H9 (cell line): ENCODE results near the gene PTPRN2. TPM values are rescaled to one million over a fixed set of nuclear protein-coding genes. Genes with fewer than 3 reads are reported as not detected.

ENCODE experiments used
- DNase-seq: peaks from one replicate; pipeline ENCODE4 v3.0.0-alpha.2; 2017
- H2AFZ ChIP-seq: one replicate; pipeline ENCODE4 v1.6.1; 2013; ENCODE audit warnings: mild to moderate bottlenecking, low read length, control low read depth, moderate library complexity
- H2AK5ac ChIP-seq: 2 replicates; pipeline ENCODE4 v1.6.1; 2013; ENCODE audit warnings: low read length, control low read depth, mixed read lengths; ENCODE audit not compliant: insufficient read length
- H2BK120ac ChIP-seq: one replicate; pipeline ENCODE4 v1.6.1; 2013; ENCODE audit warnings: low read depth, mild to moderate bottlenecking, low read length, control low read depth, inconsistent platforms; ENCODE audit not compliant: poor library complexity, severe bottlenecking
- H2BK12ac ChIP-seq: 2 replicates; pipeline ENCODE4 v1.6.1; 2013; ENCODE audit warnings: low read length, control low read depth, mixed read lengths, low read depth; ENCODE audit not compliant: insufficient read length
- H2BK15ac ChIP-seq: 2 replicates; pipeline ENCODE4 v1.6.1; 2013; ENCODE audit warnings: low read depth, low read length, control low read depth
- H2BK20ac ChIP-seq: one replicate; pipeline ENCODE4 v1.6.1; 2013; ENCODE audit warnings: low read depth, mild to moderate bottlenecking, low read length, control low read depth, inconsistent platforms; ENCODE audit not compliant: poor library complexity, severe bottlenecking
- H2BK5ac ChIP-seq: 2 replicates; pipeline ENCODE4 v1.6.1; 2013; ENCODE audit warnings: low read length, control low read depth, mixed read lengths; ENCODE audit not compliant: insufficient read length
- H3K14ac ChIP-seq: 2 replicates; pipeline ENCODE4 v1.6.1; 2013; ENCODE audit warnings: low read length, control low read depth; ENCODE audit not compliant: insufficient read depth
- H3K18ac ChIP-seq: 2 replicates; pipeline ENCODE4 v1.6.1; 2013; ENCODE audit warnings: low read depth, mild to moderate bottlenecking, mixed read lengths, low read length, control low read depth; ENCODE audit not compliant: insufficient read length
- H3K23ac ChIP-seq: 2 replicates; pipeline ENCODE4 v1.6.1; 2013; ENCODE audit warnings: low read length, control low read depth, mixed read lengths, low read depth; ENCODE audit not compliant: insufficient read length
- H3K23me2 ChIP-seq: 2 replicates; pipeline ENCODE4 v1.6.1; 2013; ENCODE audit warnings: low read depth, mild to moderate bottlenecking, mixed read lengths, low read length, control low read depth; ENCODE audit not compliant: insufficient read length, poor library complexity, severe bottlenecking
- H3K27ac ChIP-seq: 2 replicates; pipeline ENCODE4 v1.5.1; 2013; ENCODE audit warnings: low read length, control low read depth, mixed read lengths, low read depth; ENCODE audit not compliant: insufficient read length
- H3K27me3 ChIP-seq: 2 replicates; pipeline ENCODE4 v1.6.1; 2013; ENCODE audit warnings: low read length, control low read depth, inconsistent platforms; ENCODE audit not compliant: insufficient read depth
- H3K4ac ChIP-seq: 2 replicates; pipeline ENCODE4 v1.6.1; 2013; ENCODE audit warnings: low read depth, mild to moderate bottlenecking, control low read depth, inconsistent platforms, low read length, moderate library complexity
- H3K4me1 ChIP-seq: 2 replicates; pipeline ENCODE4 v1.6.1; 2013; ENCODE audit warnings: low read length, control low read depth, inconsistent platforms; ENCODE audit not compliant: insufficient read depth
- H3K4me2 ChIP-seq: 2 replicates; pipeline ENCODE4 v1.6.1; 2013; ENCODE audit warnings: low read length, control low read depth, mixed read lengths; ENCODE audit not compliant: insufficient read length, insufficient read depth
- H3K56ac ChIP-seq: 2 replicates; pipeline ENCODE4 v1.6.1; 2013; ENCODE audit warnings: low read depth, mild to moderate bottlenecking, mixed read lengths, low read length, control low read depth; ENCODE audit not compliant: insufficient read length
- H3K79me1 ChIP-seq: 2 replicates; pipeline ENCODE4 v1.6.1; 2013; ENCODE audit warnings: low read depth, mild to moderate bottlenecking, moderate library complexity, low read length, control low read depth, inconsistent platforms; ENCODE audit not compliant: insufficient read depth, poor library complexity, severe bottlenecking
- H3K79me2 ChIP-seq: 2 replicates; pipeline ENCODE4 v1.6.1; 2013; ENCODE audit warnings: low read length, control low read depth, inconsistent platforms; ENCODE audit not compliant: insufficient read depth
- H3K9ac ChIP-seq: 2 replicates; pipeline ENCODE4 v1.6.1; 2013; ENCODE audit warnings: low read length, control low read depth, mixed read lengths; ENCODE audit not compliant: insufficient read length; ENCODE audit errors: extremely low read depth
- H3K9me3 ChIP-seq: one replicate; pipeline ENCODE4 v1.6.1; 2013; ENCODE audit warnings: low read depth, low read length, inconsistent platforms; ENCODE audit not compliant: control insufficient read depth
- H3T11ph ChIP-seq: one replicate; pipeline ENCODE4 v1.6.1; 2013; ENCODE audit warnings: mild to moderate bottlenecking, low read length, control low read depth, inconsistent platforms
- H4K20me1 ChIP-seq: one replicate; pipeline ENCODE4 v1.6.1; 2013; ENCODE audit not compliant: control insufficient read depth, insufficient read length, insufficient read depth
- H4K5ac ChIP-seq: 2 replicates; pipeline ENCODE4 v1.6.1; 2013; ENCODE audit warnings: low read depth, mild to moderate bottlenecking, mixed read lengths, low read length, control low read depth; ENCODE audit not compliant: insufficient read length
- H4K8ac ChIP-seq: replicated peaks from 2 replicates; pipeline ENCODE4 v1.6.1; 2013; ENCODE audit warnings: low read length, control low read depth, mixed read lengths, low read depth; ENCODE audit not compliant: insufficient read length
- H4K91ac ChIP-seq: 2 replicates; pipeline ENCODE4 v1.6.1; 2013; ENCODE audit warnings: low read depth, mild to moderate bottlenecking, moderate library complexity, mixed read lengths, low read length, control low read depth; ENCODE audit not compliant: insufficient read length
- H3K27ac Mint-ChIP-seq, 3 experiments: 2 replicates in 2 of 3; 3 replicates in 1 of 3; pipeline ENCODE4 v1.8.0; 2020 to 2021; ENCODE audit warnings: mixed read lengths in 3 of 3, mild to moderate bottlenecking in 1 of 3, moderate library complexity in 1 of 3
- H3K27me3 Mint-ChIP-seq: 2 replicates; pipeline ENCODE4 v1.8.0; 2021; ENCODE audit warnings: low read depth, mild to moderate bottlenecking, moderate library complexity, mixed read lengths
- H3K36me3 Mint-ChIP-seq, 3 experiments: 2 replicates in 2 of 3; 3 replicates in 1 of 3; pipeline ENCODE4 v1.8.0; 2020 to 2021; ENCODE audit warnings: low read depth in 3 of 3, mixed read lengths in 3 of 3; ENCODE audit not compliant: insufficient read depth in 1 of 3
- H3K4me1 Mint-ChIP-seq, 2 experiments: 2 replicates each; pipeline ENCODE4 v1.8.0; 2020; ENCODE audit warnings: mixed read lengths in 2 of 2
- H3K4me3 Mint-ChIP-seq, 2 experiments: 2 replicates in 1 of 2; 3 replicates in 1 of 2; pipeline ENCODE4 v1.8.0; 2020 to 2021; ENCODE audit warnings: mild to moderate bottlenecking in 2 of 2, mixed read lengths in 2 of 2, moderate library complexity in 1 of 2
- H3K9me3 Mint-ChIP-seq, 2 experiments: 2 replicates in 1 of 2; 3 replicates in 1 of 2; pipeline ENCODE4 v1.8.0; 2020; ENCODE audit warnings: mild to moderate bottlenecking in 2 of 2, mixed read lengths in 2 of 2, moderate library complexity in 1 of 2
- WGBS: extraction: QIAGEN DNeasy Blood & Tissue Kit; methylation state at CpG from one replicate; pipeline ENCODE4 v1.1.7; 2013; ENCODE audit warnings: missing lambda C conversion rate, low lambda C conversion rate, mixed read lengths; ENCODE audit not compliant: insufficient read length; ENCODE audit errors: extremely low coverage; 5-methylcytosine and 5-hydroxymethylcytosine counted together
- total RNA-seq: library from RNA; stranded (reverse); gene quantifications from 2 replicates; pipeline ENCODE4 v1.2.1, GENCODE V29; 2021
- TF ChIP-seq, protein P1 (sequence below): fragments of 200-600 bp; sonication (generic); conservative IDR thresholded peaks from 3 replicates; pipeline ENCODE4 v1.8.0; 2021; ENCODE audit warnings: antibody characterized with exemption, mild to moderate bottlenecking

The PTPRN2 gene
- total RNA-seq, 1 experiment from 2014 or later: 5.2 TPM

DNA sequence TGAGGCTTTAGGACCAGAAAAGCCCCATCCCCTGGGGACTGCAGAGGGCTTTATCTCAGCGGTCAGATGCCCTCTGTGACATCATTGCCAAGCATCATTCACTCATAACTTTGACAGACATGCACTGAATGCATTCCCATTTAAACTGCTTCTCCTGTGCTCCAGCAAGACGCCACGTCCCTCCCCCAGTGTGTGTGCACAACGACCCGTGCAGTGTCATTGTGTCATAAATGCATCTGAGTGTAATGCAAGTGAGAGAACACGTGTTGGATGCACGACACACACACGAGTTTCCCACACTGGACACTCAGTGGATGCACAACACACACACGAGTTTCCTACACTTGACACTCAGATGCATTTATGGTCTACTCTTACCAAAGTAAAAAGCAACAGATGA lies 337.9 kb downstream of the PTPRN2 start:
- Histone ChIP-seq H3K79me1 (no peaks in the 10 kb centered on the region), H3K4ac (no peak overlapping the region), H3K18ac (no peak overlapping the region)

More for the DNA sequence above, 337.9 kb downstream of the PTPRN2 start:
- Histone ChIP-seq H3K14ac (no peak overlapping the region), H3K9me3 (no peaks in the 10 kb centered on the region), H3K9ac (no peak overlapping the region), H3K79me2 (no peaks in the 10 kb centered on the region), H4K91ac (no peak overlapping the region), H4K8ac (no peak overlapping the region), H3K4me2 (no peak overlapping the region), H2BK15ac (no peak overlapping the region), H4K20me1 (no peaks in the 10 kb centered on the region), H2AFZ (no peak overlapping the region), H3K23me2 (no peaks in the 10 kb centered on the region), H2BK20ac (no peak overlapping the region), H3K4me1 (no peaks in the 10 kb centered on the region), H3K23ac (no peak overlapping the region), H4K5ac (no peak overlapping the region), H2BK120ac (no peak overlapping the region), H3T11ph (no peak overlapping the region), H2AK5ac (no peak overlapping the region), H2BK12ac (no peak overlapping the region), H3K27ac (no peak overlapping the region), H3K27me3 (no peaks in the 10 kb centered on the region), H3K56ac (no peak overlapping the region), H2BK5ac (no peak overlapping the region)
- peak; percentile 12 for DNase-seq
- H3K4me3 Mint-ChIP-seq: no peak overlapping the region
- WGBS: no CpG with 5 or more reads among the region's 9 CpGs
- H3K9me3 Mint-ChIP-seq: no peaks in the 10 kb centered on the region; a peak in 1 of 5 replicates
- H3K27me3 Mint-ChIP-seq: no peaks in the 10 kb centered on the region; the same call in 1 of the 2 replicates
- TF ChIP-seq, protein P1, sequence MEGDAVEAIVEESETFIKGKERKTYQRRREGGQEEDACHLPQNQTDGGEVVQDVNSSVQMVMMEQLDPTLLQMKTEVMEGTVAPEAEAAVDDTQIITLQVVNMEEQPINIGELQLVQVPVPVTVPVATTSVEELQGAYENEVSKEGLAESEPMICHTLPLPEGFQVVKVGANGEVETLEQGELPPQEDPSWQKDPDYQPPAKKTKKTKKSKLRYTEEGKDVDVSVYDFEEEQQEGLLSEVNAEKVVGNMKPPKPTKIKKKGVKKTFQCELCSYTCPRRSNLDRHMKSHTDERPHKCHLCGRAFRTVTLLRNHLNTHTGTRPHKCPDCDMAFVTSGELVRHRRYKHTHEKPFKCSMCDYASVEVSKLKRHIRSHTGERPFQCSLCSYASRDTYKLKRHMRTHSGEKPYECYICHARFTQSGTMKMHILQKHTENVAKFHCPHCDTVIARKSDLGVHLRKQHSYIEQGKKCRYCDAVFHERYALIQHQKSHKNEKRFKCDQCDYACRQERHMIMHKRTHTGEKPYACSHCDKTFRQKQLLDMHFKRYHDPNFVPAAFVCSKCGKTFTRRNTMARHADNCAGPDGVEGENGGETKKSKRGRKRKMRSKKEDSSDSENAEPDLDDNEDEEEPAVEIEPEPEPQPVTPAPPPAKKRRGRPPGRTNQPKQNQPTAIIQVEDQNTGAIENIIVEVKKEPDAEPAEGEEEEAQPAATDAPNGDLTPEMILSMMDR: no peak
- peaks cover 3 to 11% of the 10 kb centered on the region in 2 experiments; a peak in 2 of 4 replicates for H3K4me1 Mint-ChIP-seq
- no peak overlapping the region for H3K27ac Mint-ChIP-seq
- peaks cover 0 to 2% (median 0%) of the 10 kb centered on the region in 3 experiments; a peak in 2 of 7 replicates for H3K36me3 Mint-ChIP-seq
